ENCODE data around the gene THTPA.

THTPA gene

DNA sequence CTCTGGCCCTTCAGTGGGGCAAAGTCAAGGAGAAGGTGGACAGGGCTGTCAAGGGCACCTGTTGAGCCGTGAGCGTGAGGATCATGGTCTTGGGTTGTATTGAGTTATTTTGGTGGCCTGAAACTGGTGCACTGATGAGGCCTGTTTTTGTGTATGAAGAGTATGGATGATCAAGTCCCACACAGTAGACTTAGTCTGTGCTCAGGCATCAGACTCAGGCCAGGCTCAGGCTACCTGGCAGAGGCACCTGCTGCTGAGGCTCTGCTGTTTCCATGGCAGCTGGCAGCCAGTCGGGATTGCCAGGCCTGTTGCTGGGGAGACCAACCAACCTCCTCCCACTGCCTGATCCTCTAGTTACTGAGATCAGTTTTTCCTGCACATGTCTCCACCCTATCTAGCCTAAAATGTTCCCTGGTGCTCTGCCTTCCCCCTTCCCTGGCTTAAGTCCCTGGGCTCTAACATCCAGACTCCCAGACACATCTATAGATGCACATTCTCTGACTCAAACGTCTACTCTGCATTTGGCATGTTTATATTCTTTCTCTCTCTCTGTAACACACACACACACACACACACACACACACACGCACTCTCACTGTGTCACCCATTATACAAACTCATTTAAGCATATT lies 17.4 kb downstream of the THTPA start:
- no peak overlapping the region for H3K4me3 ChIP-seq (ENCODE audit: low read depth, low read length)

DNA sequence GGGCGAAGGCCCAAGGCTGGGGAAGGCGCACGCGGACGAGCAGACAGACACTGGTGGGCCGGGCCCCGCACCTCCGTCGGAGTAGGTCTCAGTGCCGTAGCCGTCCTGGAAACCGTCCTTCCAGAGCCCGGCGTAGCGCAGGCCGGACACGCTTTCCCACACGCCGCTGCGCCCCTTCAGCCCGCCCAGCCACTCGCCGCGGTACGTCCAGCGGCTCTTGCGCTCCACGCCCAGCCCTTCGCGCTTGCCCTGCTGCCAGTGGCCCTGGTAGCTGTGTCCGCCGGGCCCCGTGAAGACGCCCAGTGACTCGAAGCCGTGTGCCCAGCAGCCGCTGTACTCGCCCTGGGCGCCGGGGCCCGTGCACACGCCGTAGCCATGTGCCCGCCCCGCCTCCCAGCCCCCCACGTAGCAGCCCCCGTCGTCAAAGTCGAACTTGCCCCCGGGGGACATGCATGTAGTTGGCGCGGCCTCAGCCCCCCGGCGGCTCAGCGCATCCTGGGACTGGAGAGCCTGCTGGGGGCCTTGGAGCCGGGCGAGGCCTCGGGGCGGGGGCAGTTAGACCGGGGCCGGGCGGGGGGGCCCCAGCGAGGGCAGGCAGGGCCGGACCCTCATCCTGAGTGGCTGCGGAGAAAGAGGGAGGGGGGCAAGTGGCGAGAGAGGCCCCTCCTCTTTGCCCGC lies 21.1 kb downstream of the THTPA start:
- H3K4me3 ChIP-seq (ENCODE audit: low read depth, low read length): no peak overlapping the region
- DNase-seq (ENCODE audit: low read depth, low spot score): no peak
- TF ChIP-seq, protein P1, sequence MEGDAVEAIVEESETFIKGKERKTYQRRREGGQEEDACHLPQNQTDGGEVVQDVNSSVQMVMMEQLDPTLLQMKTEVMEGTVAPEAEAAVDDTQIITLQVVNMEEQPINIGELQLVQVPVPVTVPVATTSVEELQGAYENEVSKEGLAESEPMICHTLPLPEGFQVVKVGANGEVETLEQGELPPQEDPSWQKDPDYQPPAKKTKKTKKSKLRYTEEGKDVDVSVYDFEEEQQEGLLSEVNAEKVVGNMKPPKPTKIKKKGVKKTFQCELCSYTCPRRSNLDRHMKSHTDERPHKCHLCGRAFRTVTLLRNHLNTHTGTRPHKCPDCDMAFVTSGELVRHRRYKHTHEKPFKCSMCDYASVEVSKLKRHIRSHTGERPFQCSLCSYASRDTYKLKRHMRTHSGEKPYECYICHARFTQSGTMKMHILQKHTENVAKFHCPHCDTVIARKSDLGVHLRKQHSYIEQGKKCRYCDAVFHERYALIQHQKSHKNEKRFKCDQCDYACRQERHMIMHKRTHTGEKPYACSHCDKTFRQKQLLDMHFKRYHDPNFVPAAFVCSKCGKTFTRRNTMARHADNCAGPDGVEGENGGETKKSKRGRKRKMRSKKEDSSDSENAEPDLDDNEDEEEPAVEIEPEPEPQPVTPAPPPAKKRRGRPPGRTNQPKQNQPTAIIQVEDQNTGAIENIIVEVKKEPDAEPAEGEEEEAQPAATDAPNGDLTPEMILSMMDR (IDR thresholded peaks at IDR 0.05; ENCODE audit: low read depth, low read length): no peak
- in situ Hi-C loops (cut with HindIII; ENCODE audit: low sequenced_read_pairs): no loop called here

More for the DNA sequence above, 17.4 kb downstream of the THTPA start:
- TF ChIP-seq, protein P1 (IDR thresholded peaks at IDR 0.05; ENCODE audit: low read depth, low read length): no peak
- in situ Hi-C loops (cut with HindIII; ENCODE audit: low sequenced_read_pairs): no loop called here
- no peak for DNase-seq (ENCODE audit: low read depth, low spot score)

DNA sequence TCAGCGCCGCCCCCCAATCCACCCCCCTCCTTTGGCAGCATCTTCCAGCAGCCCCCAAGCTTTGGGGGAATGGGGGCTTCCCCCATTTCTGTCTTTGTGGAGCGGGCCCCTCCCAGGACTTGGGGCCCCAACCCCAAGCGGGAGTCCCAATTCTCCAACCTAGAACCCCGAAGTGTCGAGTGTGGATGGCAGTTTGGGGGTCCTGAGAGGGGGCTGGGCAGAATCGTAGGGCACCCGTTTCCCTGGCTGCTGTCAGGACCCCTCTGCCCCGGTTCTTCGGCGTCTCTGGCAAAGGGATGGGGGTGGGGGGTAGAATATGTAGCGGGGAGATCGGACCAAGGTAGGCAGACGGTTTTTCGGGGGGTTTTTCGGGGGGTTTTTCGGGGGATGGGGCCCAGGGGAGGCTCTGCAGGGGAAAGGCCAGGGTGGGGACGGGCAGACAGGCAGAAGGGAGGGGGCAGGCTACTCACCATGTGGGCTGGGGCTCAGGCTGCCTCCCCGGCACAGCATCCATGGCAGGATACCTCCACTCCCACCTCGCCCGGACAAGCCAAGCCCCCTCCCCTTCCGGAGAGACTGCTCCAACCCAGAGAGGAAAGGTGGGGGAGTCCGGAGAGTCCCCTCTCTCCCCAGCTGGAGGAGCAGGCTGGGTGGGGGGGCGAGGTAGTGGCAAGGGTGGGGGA lies 21.8 kb downstream of the THTPA start:
- in situ Hi-C loops (cut with HindIII; ENCODE audit: low sequenced_read_pairs): no loop called here
- H3K4me3 ChIP-seq (ENCODE audit: low read depth, low read length): no peak overlapping the region
- TF ChIP-seq, protein P1 (IDR thresholded peaks at IDR 0.05; ENCODE audit: low read depth, low read length): no peak
- DNase-seq (ENCODE audit: low read depth, low spot score): no peak

DNA sequence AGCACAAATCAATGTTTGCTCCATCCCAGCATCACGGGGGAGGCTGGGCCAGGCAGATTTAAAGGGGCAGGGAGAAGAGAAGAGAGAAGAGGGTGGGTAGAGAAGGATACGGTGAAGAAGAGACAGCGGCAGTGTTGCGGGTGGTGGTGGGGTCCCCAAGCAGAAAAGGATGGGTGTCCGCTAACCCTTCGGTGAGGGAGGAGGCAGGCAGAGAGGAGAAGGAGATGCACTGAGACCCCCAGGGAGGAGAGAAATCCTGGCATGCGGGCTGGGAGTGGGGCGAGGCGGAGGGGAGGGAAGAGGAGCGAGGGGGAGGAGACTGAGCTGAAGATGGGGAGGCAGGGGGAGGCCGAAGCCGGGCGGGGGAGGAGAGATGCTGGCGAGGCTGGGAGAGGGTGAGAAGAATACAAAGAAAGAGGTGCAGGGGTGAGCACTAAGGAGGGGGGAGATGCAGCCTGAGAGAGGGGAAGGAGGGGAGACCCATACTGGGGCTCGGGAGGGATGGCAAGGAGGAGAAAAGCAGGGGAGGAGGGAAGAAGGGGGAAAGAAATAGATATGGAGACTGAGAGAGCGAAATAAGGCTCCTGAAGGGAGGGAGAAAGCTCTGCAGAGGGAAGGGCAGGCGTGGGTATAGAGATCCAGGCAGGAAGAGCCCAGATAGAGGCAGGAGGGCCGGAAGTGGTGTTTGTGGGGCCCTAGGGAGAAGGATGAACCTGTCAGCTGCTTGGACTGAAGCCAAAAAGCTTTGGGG lies 22.7 kb downstream of the THTPA start, which contains the start of gene JPH4:
Gene JPH4 (minus strand): TSS at position 231 of the 751 bp plus-strand sequence. CDS start 1,337 bp downstream, outside the sequence.
- H3K4me3 ChIP-seq (ENCODE audit: low read depth, low read length): no peak within 1 kb of the TSS
- in situ Hi-C loops (cut with HindIII; ENCODE audit: low sequenced_read_pairs): no loop called here
- TF ChIP-seq, protein P1 (IDR thresholded peaks at IDR 0.05; ENCODE audit: low read depth, low read length): no peak
- DNase-seq (ENCODE audit: low read depth, low spot score): no peak

DNA sequence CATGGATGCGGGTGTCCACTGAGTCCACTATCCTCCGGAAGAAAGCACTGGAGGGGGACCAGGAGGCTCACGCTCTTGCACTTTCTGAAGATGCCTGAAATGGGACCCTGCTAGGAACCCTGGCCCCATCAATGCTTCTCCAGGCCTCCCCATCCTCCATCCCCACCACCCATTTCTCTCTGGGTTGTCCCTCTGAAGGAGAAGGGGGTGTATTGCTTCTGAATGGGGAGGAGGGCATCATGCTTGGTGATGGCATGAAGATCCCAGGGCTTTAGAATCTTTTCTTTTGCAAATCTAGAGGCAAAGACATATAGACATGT lies 23.2 kb downstream of the THTPA start:
- DNase-seq (ENCODE audit: low read depth, low spot score): no peak
- H3K4me3 ChIP-seq (ENCODE audit: low read depth, low read length): no peak overlapping the region
- TF ChIP-seq, protein P1 (IDR thresholded peaks at IDR 0.05; ENCODE audit: low read depth, low read length): no peak
- in situ Hi-C loops (cut with HindIII; ENCODE audit: low sequenced_read_pairs): no loop called here

DNA sequence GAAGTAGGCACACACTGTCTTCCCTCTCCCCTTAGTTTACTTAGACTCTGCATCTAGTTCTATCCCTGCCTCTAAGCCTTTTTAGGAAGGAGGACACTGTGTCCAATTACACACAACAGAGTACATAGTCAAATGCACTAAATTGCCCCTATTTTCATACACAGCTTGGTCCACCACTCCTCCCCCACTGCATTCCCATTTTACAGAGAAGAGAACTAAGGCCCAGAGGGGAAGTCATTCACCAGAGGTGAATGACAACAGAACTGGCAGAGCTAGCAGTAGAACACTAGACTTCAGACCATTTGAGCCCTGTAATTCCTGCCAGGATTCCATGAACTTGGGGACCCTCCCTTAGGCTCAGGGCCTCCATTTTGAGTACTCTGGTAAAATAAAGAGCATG lies 23.7 kb downstream of the THTPA start:
- no peak overlapping the region for H3K4me3 ChIP-seq (ENCODE audit: low read depth, low read length)
- in situ Hi-C loops (cut with HindIII; ENCODE audit: low sequenced_read_pairs): no loop called here
- TF ChIP-seq, protein P1 (IDR thresholded peaks at IDR 0.05; ENCODE audit: low read depth, low read length): no peak
- DNase-seq (ENCODE audit: low read depth, low spot score): no peak

All from astrocyte of the spinal cord (primary cell).